NT2/D1 (cell line): ENCODE data around the gene CDH18.

Experiments used
- SUZ12 ChIP-seq: IDR thresholded peaks from 2 replicates; pipeline ENCODE4 v1.6.1; 2011; ENCODE audit not compliant: insufficient read length, insufficient read depth; ENCODE audit errors: extremely low read depth
- YY1 ChIP-seq: IDR thresholded peaks from 2 replicates; pipeline ENCODE4 v1.6.1; 2011; ENCODE audit not compliant: insufficient read length, insufficient read depth
- ZNF274 ChIP-seq: IDR thresholded peaks from 2 replicates; pipeline ENCODE4 v1.6.1; 2011; ENCODE audit warnings: mild to moderate bottlenecking, low read depth, low read length

DNA sequence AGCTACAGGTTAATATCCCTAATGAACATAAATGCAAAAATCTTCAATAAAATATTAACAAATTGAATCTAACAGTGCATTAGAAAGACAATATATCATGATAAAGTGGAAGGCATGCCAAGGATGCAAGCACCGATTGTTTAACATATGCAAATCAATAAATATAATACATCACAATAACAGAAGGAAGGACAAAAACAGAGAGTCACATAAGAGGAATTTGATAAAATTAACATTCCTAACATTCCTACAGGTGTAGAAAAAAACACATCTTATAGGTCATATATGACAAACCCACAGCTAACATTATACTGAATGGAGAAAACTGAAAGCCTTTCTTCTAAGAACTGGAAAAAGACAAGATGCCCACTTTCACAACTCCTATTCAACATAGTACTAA lies 297.0 kb downstream of the CDH18 start:
- no peak for TF ChIP-seq ZNF274
- no peak for TF ChIP-seq SUZ12
- no peak for TF ChIP-seq YY1
